ENCODE measurements around the gene ERC2. TPM values are rescaled to one million over a fixed set of nuclear protein-coding genes. Genes with fewer than 3 reads are reported as not detected.
A peak's percentile ranks its signal among the peaks of the same experiment; 100 is the strongest.

The ERC2 gene
- total RNA-seq, 1 experiment from 2014 or later, result 0.77 TPM

DNA sequence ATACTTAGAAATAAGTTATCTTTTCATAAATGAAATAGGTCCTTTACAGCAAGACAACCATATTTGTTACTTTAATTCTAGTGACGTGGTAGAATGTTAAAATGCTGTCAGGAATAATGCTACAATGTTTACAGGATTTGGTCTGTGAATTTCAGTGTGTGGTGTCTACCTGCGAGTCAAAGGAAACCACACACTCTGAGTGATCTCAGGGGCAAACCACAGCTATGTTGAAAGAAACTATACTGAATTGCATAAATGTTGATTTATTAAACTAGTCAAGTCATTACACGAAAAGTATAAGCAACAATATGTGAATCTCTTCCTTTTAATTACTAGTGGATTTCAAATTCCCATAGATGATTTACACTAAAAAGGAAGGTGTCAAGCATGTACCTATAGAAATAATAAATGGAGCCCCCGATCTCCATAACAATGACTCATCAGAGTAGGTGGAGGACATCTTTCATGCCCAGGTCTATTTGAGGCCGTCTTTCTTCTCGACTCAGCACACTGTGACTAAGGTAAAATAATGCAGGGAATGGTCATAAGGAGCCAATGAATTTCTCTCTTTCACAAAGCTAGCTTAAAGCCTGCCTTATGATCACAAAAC lies 463.0 kb downstream of the ERC2 start:
- no peak overlapping the region for H3K9ac ChIP-seq (ENCODE audit: low read length)
- no peaks in the 10 kb centered on the region for H3K9me2 ChIP-seq (replicated peaks; ENCODE audit: low read length)
- H3K4me3 ChIP-seq (ENCODE audit: low read length), result no peak overlapping the region
- H3K79me2 ChIP-seq (ENCODE audit: low read length), result no peaks in the 10 kb centered on the region
- H2AFZ ChIP-seq (ENCODE audit: low read length), result no peak overlapping the region
- POLR2A ChIA-PET (ENCODE audit: unreplicated experiment), result no interaction called here
- H4K20me1 ChIP-seq (ENCODE audit: low read length), result no peaks in the 10 kb centered on the region
- intact Hi-C loops (cut with micrococcal nuclease), result no loop called here
- no peak for TF ChIP-seq EZH2phosphoT487 (IDR thresholded peaks at IDR 0.05; ENCODE audit: borderline replicate concordance, low read length)
- TF ChIP-seq EZH2 (IDR thresholded peaks at IDR 0.05; ENCODE audit: low read length, unreplicated experiment), result no peak
- TF ChIP-seq, protein P1, sequence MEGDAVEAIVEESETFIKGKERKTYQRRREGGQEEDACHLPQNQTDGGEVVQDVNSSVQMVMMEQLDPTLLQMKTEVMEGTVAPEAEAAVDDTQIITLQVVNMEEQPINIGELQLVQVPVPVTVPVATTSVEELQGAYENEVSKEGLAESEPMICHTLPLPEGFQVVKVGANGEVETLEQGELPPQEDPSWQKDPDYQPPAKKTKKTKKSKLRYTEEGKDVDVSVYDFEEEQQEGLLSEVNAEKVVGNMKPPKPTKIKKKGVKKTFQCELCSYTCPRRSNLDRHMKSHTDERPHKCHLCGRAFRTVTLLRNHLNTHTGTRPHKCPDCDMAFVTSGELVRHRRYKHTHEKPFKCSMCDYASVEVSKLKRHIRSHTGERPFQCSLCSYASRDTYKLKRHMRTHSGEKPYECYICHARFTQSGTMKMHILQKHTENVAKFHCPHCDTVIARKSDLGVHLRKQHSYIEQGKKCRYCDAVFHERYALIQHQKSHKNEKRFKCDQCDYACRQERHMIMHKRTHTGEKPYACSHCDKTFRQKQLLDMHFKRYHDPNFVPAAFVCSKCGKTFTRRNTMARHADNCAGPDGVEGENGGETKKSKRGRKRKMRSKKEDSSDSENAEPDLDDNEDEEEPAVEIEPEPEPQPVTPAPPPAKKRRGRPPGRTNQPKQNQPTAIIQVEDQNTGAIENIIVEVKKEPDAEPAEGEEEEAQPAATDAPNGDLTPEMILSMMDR (conservative IDR thresholded peaks at IDR 0.05; ENCODE audit: low read depth, low read length), result no peak
- no peak overlapping the region for H3K4me2 ChIP-seq (ENCODE audit: low read length)
- H3K36me3 ChIP-seq (ENCODE audit: low read depth, low read length), result no peaks in the 10 kb centered on the region
- DNase-seq (peak; percentile 13), ATAC-seq (no peak)
- no peaks in the 10 kb centered on the region for H3F3A ChIP-seq (ENCODE audit: low read length, unreplicated experiment)
- H3K27me3 ChIP-seq (ENCODE audit: low read length), result peaks cover 38% of the 10 kb centered on the region
- no TSS peak for BruUV-seq (replicated peaks)
- CTCF ChIA-PET, result no interaction called here
- H3K9me3 ChIP-seq (ENCODE audit: low read length), result no peaks in the 10 kb centered on the region
- H3K4me1 ChIP-seq (ENCODE audit: insufficient read depth, low read length), result no peaks in the 10 kb centered on the region
- H3K27ac ChIP-seq (ENCODE audit: low read length), result no peak overlapping the region

GRCh38 chr3:56003129-56003528 lies 465.1 kb downstream of the ERC2 start:
- Histone ChIP-seq H4K20me1 (ENCODE audit: low read length) (no peaks in the 10 kb centered on the region), H2AFZ (ENCODE audit: low read length) (no peak overlapping the region), H3K9ac (ENCODE audit: low read length) (no peak overlapping the region), H3K27me3 (ENCODE audit: low read length) (peaks cover 29% of the 10 kb centered on the region), H3K36me3 (ENCODE audit: low read depth, low read length) (no peaks in the 10 kb centered on the region), H3K27ac (ENCODE audit: low read length) (no peak overlapping the region), H3K9me3 (ENCODE audit: low read length) (no peaks in the 10 kb centered on the region), H3K9me2 (replicated peaks; ENCODE audit: low read length) (no peaks in the 10 kb centered on the region), H3K79me2 (ENCODE audit: low read length) (no peaks in the 10 kb centered on the region), H3F3A (ENCODE audit: low read length, unreplicated experiment) (no peaks in the 10 kb centered on the region), H3K4me1 (ENCODE audit: insufficient read depth, low read length) (no peaks in the 10 kb centered on the region), H3K4me2 (ENCODE audit: low read length) (no peak overlapping the region), H3K4me3 (ENCODE audit: low read length) (no peak overlapping the region)
- DNase-seq (no peak), ATAC-seq (no peak)
- TF ChIP-seq, protein P1 (conservative IDR thresholded peaks at IDR 0.05; ENCODE audit: low read depth, low read length), result no peak
- TF ChIP-seq EZH2 (IDR thresholded peaks at IDR 0.05; ENCODE audit: low read length, unreplicated experiment), result no peak
- no peak for TF ChIP-seq EZH2phosphoT487 (IDR thresholded peaks at IDR 0.05; ENCODE audit: borderline replicate concordance, low read length)
- no TSS peak for BruUV-seq (replicated peaks)
- CTCF ChIA-PET, result no interaction called here
- intact Hi-C loops (cut with micrococcal nuclease), result no loop called here
- POLR2A ChIA-PET (ENCODE audit: unreplicated experiment), result no interaction called here

DNA sequence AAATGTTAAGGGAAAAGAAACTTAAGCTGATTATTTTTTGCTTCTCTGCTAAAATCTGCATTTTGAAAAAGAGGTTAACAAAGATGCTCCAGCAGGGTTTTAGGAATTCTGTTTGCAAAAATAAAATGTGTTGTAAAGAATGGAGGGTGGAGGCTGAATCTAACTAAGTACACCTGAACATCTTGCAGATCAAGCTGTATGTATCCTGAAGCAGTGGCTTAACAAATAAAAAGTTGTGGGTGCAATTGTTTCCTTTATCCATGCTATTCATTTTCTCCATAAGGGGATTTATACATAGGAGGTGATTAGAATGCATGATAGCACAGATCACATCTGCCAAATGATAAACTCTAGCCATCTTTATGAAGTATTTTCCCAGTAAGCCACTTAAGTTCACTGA lies 466.3 kb downstream of the ERC2 start:
- intact Hi-C loops (cut with micrococcal nuclease), result no loop called here
- DNase-seq (no peak), ATAC-seq (no peak)
- no peaks in the 10 kb centered on the region for H3K4me1 ChIP-seq (ENCODE audit: insufficient read depth, low read length)
- no peak overlapping the region for H3K9ac ChIP-seq (ENCODE audit: low read length)
- ChIA-PET CTCF (no interaction called here), POLR2A (ENCODE audit: unreplicated experiment) (no interaction called here)
- H3F3A ChIP-seq (ENCODE audit: low read length, unreplicated experiment), result no peaks in the 10 kb centered on the region
- BruUV-seq (replicated peaks), result no TSS peak
- H3K4me2 ChIP-seq (ENCODE audit: low read length), result no peak overlapping the region
- no peaks in the 10 kb centered on the region for H3K36me3 ChIP-seq (ENCODE audit: low read depth, low read length)
- no peaks in the 10 kb centered on the region for H3K79me2 ChIP-seq (ENCODE audit: low read length)
- H3K9me3 ChIP-seq (ENCODE audit: low read length), result no peaks in the 10 kb centered on the region
- H3K27ac ChIP-seq (ENCODE audit: low read length), result no peak overlapping the region
- no peak overlapping the region for H3K4me3 ChIP-seq (ENCODE audit: low read length)
- H4K20me1 ChIP-seq (ENCODE audit: low read length), result no peaks in the 10 kb centered on the region
- no peaks in the 10 kb centered on the region for H3K9me2 ChIP-seq (replicated peaks; ENCODE audit: low read length)
- H2AFZ ChIP-seq (ENCODE audit: low read length), result no peak overlapping the region
- H3K27me3 ChIP-seq (ENCODE audit: low read length), result peaks cover 25% of the 10 kb centered on the region
- TF ChIP-seq EZH2 (IDR thresholded peaks at IDR 0.05; ENCODE audit: low read length, unreplicated experiment) (no peak), EZH2phosphoT487 (IDR thresholded peaks at IDR 0.05; ENCODE audit: borderline replicate concordance, low read length) (no peak)
- TF ChIP-seq, protein P1 (conservative IDR thresholded peaks at IDR 0.05; ENCODE audit: low read depth, low read length), result no peak

All from PC-3 (cell line).